Measurements from ENCODE around the gene NDST1. TPM values are rescaled to one million over a fixed set of nuclear protein-coding genes. Genes with fewer than 3 reads are reported as not detected.
A peak's percentile ranks its signal among the peaks of the same experiment; 100 is the strongest.

NDST1 gene
- total and polyA plus RNA-seq, 8 donors, result 52.2 to 100 (median 71.3) TPM

DNA sequence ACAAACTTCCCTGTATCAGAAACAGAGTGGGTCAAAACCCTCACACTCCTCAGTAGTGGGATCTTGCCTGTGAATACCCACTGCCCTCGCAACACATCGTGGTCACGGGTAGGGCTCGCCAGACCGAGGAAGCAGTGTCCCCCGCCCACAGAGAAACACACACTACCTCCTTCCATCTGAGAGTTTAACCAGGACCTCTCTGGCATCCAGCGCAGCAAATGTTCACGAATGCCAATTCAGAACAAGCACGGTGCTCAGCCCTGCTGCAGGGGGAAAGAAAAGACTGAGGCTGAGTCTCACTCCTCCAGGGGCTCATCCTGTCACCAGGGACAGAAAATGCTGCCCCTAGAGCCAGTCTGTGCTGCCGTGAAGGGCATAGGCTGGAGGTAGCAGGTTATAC lies 90.1 kb downstream of the NDST1 start:
- Histone ChIP-seq H3K27ac (peak overlapping the region in 1 of 2 donors; percentile 19), H3K4me1 (peaks cover 24 to 39% of the 10 kb centered on the region in 2 donors), H3K27me3 (no peaks in the 10 kb centered on the region), H3K4me3 (no peak overlapping the region), H3K9me3 (no peaks in the 10 kb centered on the region), H3K36me3 (no peaks in the 10 kb centered on the region)
- intact Hi-C loops (cut with DNase I), result no loop called here
- DNase-seq, result no peak
- ATAC-seq, result no peak
- TF ChIP-seq, protein P1, sequence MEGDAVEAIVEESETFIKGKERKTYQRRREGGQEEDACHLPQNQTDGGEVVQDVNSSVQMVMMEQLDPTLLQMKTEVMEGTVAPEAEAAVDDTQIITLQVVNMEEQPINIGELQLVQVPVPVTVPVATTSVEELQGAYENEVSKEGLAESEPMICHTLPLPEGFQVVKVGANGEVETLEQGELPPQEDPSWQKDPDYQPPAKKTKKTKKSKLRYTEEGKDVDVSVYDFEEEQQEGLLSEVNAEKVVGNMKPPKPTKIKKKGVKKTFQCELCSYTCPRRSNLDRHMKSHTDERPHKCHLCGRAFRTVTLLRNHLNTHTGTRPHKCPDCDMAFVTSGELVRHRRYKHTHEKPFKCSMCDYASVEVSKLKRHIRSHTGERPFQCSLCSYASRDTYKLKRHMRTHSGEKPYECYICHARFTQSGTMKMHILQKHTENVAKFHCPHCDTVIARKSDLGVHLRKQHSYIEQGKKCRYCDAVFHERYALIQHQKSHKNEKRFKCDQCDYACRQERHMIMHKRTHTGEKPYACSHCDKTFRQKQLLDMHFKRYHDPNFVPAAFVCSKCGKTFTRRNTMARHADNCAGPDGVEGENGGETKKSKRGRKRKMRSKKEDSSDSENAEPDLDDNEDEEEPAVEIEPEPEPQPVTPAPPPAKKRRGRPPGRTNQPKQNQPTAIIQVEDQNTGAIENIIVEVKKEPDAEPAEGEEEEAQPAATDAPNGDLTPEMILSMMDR (IDR thresholded peaks at IDR 0.05), result no peak

DNA sequence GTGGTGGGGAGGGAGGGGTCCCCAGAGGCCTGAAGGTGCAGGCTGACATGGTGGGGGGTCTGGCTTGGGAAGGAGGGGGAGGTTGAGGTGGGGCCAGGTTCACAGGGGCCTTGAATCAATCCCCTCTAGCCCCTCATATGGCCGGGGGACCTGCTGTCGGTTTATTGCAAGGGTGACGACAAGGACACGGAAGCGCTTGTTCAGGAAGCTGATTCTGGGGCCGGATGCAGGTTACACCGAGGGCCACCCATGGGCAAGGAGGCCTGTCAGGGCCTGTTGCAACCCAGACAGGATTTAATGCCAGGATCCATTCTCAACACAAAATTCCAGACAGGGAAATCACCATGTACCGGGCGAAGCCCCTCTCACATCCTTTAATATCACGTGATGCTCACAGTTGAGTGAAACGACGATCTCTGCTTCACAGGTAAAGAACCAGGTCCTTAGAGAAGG lies 90.9 kb downstream of the NDST1 start:
- no peak for ATAC-seq
- intact Hi-C loops (cut with DNase I), result no loop called here
- H3K27ac ChIP-seq, result peak overlapping the region in 1 of 2 donors; percentile 2

DNA sequence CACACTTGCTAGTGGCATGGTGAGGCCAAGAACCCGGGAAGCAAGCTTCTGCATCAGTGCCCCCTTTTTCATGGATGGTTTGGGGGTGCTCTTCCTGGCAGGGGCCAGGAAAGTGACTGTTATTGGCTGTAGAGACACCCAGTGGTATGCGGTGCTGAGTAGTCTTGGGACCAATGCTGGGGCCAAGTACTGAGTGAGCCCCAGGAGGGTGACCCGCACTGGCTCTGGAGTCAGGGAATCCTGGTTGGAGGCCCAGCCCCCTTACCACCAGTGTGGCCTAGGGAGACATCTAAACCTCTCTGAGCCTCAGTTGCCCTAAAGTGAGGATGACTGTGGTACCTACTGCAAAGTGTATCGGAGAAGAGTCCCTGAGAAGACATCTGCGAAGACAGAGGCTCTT lies 91.3 kb downstream of the NDST1 start:
- Histone ChIP-seq H3K27ac (peak overlapping the region in 1 of 2 donors; percentile 2), H3K4me3 (no peak overlapping the region), H3K4me1 (peaks cover 18 to 33% of the 10 kb centered on the region in 2 donors), H3K36me3 (no peaks in the 10 kb centered on the region), H3K9me3 (no peaks in the 10 kb centered on the region), H3K27me3 (no peaks in the 10 kb centered on the region)
- TF ChIP-seq, protein P1 (IDR thresholded peaks at IDR 0.05), result no peak
- DNase-seq (no peak), ATAC-seq (no peak)
- intact Hi-C loops (cut with DNase I), result no loop called here

More for the DNA sequence above, 90.9 kb downstream of the NDST1 start:
- no peak overlapping the region for H3K4me3 ChIP-seq
- TF ChIP-seq, protein P1 (IDR thresholded peaks at IDR 0.05), result no peak
- no peak for DNase-seq
- H3K4me1 ChIP-seq, result peaks cover 18 to 36% of the 10 kb centered on the region in 2 donors
- no peaks in the 10 kb centered on the region for H3K9me3 ChIP-seq
- no peaks in the 10 kb centered on the region for H3K27me3 ChIP-seq
- H3K36me3 ChIP-seq, result no peaks in the 10 kb centered on the region

DNA sequence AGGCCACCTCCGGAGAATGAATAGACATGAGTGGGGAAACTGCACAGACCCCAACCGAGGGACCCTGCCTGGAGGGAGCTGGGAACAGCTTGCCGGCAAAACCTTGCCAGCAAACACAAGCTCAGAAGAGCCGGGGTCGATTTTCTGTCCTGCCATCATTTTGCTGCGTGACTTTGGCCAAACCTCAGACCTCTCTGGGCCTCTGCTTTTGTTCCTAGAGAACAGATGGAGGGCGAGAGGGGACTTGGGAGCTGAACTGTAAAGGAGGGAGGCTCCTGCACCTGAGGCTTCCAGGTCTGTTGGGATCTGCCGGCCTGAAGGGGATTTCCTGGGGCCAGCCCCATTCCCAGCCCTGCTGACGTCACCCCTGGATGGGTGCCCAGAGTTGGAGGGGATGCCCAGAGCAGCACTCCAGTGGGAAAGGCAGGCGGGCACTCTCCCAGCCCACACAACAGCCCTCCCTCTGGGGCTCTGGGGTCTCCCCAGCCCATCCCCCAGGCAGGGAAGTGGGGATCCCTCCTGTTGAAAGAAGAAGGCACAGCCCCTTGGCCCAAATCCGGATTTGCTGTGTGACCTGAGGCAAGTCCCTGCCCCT lies 92.1 kb downstream of the NDST1 start:
- H3K27ac ChIP-seq, result peak overlapping the region; percentile 10 to 25
- H3K27me3 ChIP-seq, result no peaks in the 10 kb centered on the region
- intact Hi-C loops (cut with DNase I), result no loop called here
- H3K36me3 ChIP-seq, result no peaks in the 10 kb centered on the region
- peaks cover 14 to 33% of the 10 kb centered on the region in 2 donors for H3K4me1 ChIP-seq
- DNase-seq (peak; percentile 78 to 93 (median 88)), ATAC-seq (peak; percentile 82)
- no peak overlapping the region for H3K4me3 ChIP-seq
- TF ChIP-seq, protein P1 (IDR thresholded peaks at IDR 0.05), result no peak
- no peaks in the 10 kb centered on the region for H3K9me3 ChIP-seq

DNA sequence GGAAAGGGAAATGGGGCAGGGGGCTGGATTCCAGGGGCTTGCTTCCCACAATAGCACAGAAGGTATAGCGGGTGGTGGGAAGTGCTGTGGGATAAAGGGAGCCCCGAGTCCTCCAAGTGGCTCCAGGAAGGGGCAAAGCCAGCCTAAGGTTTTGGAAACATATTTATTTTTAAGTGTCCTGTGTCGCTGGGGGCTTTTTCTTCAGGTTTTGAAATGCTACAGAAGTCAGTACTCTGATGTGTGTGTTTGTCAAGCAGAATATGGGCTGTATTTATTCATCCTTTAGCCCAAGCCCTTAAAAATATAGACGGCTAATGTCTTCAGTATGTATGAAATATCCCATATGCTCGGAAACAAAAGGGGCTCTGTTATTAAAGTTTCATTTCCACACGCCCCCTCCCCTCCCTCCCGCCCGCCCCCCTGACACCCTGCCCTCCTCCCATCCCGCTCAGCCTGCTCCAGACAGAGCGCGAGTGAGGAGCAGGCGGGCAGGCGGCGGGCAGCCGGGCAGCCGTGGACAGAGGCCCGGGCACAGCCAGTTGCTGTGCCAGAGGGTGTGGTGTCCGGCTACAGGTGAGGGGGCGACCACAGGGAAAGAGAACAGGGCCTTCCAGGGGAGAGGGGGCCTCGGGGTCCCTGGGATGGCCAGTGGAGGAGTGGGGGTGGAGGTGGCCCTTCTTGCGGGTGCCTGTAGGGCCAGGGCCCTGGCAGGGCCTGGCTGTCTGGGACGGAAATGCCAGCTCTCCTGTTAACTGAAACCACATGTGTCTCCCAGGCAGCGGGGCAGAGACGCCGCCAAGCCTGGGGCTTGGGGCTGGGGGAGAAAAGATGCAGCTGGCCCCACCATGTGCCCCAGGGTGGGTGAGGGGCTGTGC lies 92.9 kb downstream of the NDST1 start:
- ATAC-seq, result peak; percentile 12
- TF ChIP-seq, protein P1 (IDR thresholded peaks at IDR 0.05), result no peak
- no peak overlapping the region for H3K4me3 ChIP-seq
- intact Hi-C loops (cut with DNase I), result no loop called here
- H3K36me3 ChIP-seq, result no peaks in the 10 kb centered on the region
- H3K4me1 ChIP-seq, result peaks cover 12 to 32% of the 10 kb centered on the region in 2 donors
- H3K27me3 ChIP-seq, result no peaks in the 10 kb centered on the region
- no peaks in the 10 kb centered on the region for H3K9me3 ChIP-seq
- no peak for DNase-seq
- peak overlapping the region; percentile 10 to 25 for H3K27ac ChIP-seq
